Dermis blood vessel endothelial cell (primary cell): Measurements from ENCODE around the gene WBP1L. TPM values are rescaled to one million over a fixed set of nuclear protein-coding genes. Genes with fewer than 3 reads are reported as not detected.

Experiments used
- DNase-seq: peaks from one replicate; pipeline ENCODE4 v3.0.0; 2010
- total RNA-seq: library from RNA; depleted of rRNA; stranded (reverse); fragments of >200 nt; gene quantifications from 2 replicates; pipeline ENCODE4 v1.2.3, GENCODE V29; 2014

The WBP1L gene
- total RNA-seq, 1 donor from 2014 or later: 73.9 TPM

DNA sequence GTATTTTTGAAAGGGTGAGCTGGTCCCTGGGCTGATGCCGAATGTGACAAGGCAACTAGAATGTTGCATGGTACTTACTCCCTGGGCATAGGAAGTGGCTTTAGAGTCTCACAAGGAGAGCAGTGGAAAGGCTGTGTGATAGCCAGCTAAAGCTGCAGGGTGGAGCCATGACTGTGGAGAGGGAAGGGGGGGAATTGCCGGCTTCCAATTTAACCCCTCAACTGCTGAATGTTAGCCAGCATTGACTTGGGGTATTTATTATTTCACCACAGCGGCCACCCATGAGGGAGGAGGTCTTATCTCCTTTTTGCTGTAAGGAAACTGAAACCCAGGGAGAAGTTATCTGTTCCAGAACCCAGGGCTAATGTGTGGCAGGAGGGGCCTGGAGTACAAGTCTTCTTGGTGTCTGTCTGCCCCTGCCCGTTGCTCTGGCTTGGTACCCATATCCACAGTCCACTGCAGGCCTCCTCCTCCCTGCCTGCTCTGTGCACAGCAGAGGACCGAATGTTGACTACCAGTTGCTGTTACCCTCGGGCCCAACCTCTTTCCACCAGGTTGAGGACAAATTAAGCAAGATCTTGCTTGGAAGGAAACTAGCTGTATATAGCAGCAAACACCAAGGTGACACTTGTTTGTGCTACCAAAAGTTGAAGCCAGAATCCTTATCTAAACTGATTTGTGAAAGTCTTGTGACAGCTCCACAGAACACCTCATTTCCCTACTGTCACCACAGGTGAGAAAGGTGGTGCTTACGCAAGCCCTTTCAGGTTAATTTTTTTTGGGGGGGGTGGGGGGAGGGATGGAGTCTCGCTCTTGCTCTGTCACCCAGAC, 37.6 kb downstream of the WBP1L start:
- peak; percentile 45 for DNase-seq

- DNase-seq: peak; percentile 78
These were observed 38.3 kb downstream of the WBP1L start for GRCh38 chr10:102781921-102782557.

DNA sequence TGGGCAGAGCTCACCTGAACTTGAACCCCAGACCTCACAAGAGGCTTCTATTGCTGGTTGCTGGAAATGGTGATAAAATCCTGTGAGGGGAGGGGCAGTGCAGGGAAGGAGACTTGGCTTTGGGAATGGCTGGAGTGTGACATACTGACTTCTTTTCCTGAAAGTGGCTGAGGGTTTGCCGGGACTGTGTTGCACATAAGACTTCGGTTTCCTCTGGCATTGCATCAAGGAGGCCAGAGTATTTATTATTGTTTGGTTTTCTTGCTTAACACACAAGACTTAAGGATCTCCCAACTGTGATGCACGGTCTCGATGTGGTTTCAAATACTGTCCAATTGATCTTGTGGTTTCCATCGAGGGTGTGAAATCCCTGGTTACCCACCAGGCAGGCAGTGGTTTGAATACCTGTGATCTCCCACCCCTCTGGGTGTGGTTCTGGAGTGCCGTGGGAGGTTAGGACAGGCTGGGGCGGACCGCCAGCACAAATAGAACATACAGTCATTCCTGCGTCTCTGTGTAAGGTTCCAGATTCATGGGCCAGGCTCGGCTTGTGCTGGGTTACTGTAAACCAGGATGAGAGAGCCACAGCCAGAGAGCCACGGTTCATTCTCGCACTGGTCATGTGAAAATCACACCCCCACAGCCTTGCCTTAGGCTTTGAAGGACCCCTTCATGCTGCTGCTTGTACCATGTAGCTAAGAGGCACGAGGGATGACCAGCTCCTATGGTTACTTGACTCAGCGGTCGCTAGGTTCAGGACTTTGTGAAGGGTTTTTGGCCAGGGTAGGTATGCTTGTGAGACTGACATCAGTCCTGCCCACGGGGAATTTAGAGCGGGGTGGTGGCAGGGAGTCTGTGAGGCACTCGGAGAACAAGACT, 39.2 kb downstream of the WBP1L start:
- DNase-seq: peak; percentile 84

- DNase-seq: no peak
These were observed 39.8 kb downstream of the WBP1L start for GRCh38 chr10:102783568-102783967.

DNA sequence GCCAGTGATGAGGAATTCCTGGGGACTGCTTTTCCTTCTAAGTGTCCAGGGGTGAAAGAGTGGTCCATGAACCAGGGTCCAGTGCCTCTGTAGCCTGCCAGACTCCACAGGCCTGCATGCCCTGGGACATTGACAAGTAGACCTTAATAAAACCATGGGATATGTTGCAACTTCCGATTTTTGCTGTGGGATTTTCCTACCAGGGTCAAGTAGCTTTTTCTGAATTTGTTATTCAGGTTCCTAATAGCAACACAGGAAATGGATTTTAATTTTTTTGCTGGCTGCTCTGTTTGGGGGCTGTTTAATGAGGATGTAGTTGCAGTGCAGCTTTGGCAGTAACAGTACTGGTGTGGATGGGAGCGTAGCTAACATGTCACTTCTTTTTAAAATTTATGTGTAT, 42.1 kb downstream of the WBP1L start:
- peak; percentile 94 for DNase-seq

DNA sequence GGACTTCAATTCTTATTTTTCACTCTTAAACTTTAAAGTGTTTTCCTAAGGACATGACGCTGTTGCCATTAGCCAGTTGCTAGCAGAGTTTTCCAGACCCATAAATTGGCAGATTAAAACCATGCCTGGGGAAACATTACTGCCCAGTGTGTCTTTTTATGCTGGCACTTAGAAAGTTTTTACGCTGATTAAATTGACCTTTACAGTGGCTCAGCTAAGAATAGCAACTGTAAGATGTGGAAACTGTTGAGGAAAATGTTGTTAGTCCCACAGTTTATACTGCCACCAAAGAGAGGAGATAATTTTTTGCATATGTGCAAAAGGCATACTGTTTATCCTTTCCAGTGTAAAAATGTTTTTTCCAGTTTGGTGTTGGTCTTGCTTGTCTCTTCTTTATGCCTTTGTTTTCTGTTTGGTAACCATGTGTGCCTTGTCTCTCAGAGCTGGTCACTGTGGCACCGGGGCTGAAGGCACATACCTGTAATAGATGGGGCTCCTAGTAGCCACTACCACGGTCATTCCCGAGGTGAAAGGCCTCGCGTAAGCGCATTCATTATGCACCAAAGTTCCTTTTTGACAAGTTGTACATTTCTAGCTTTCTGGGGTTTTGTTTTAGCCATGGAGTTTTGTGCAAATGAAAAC, 48.1 kb downstream of the WBP1L start:
- no peak for DNase-seq

DNA sequence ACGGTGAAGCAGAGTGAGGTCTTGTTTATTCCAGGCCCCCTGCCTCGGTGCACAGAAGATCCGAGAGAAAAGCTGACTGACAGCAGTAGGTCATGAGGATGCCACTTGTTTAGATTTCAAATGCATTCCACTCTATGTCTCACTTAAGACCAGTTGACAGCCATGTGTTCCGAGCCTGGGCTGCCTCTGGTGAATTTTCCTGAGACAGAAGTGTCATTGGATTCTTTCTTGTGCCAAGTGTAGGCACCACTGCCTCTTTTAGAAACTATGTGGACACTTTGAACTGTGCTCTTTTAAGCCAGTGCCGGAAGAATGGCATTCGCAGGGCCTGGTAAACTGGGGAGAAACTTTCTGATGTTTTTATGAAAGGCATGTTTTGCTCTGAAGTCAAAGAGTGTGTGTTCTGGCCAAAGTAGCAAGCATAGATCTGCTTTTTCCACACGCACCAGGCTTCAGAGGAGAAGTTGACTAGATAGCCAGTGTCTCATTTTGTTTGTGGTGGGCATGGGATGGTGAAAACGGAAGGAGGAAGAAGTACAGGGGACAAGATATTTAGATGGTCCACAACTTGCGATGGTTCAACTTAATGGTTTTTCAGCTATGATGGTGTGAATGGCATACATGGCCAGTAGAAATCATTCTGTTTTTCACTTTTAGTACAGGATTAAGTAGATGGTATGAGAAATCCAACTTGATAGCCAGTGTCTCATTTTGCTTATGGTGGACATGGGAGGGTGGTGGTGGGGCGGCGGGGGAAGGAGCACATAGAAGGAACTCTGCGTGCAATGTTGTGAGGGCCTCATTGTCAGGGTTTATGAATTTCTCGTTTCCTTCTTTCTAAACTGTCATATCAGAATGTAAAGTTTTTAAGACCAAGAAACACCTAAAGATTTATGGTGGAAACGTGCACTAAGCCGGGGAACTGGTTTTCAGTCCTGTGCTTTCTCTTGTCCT, 52.0 kb downstream of the WBP1L start:
- DNase-seq: no peak

DNA sequence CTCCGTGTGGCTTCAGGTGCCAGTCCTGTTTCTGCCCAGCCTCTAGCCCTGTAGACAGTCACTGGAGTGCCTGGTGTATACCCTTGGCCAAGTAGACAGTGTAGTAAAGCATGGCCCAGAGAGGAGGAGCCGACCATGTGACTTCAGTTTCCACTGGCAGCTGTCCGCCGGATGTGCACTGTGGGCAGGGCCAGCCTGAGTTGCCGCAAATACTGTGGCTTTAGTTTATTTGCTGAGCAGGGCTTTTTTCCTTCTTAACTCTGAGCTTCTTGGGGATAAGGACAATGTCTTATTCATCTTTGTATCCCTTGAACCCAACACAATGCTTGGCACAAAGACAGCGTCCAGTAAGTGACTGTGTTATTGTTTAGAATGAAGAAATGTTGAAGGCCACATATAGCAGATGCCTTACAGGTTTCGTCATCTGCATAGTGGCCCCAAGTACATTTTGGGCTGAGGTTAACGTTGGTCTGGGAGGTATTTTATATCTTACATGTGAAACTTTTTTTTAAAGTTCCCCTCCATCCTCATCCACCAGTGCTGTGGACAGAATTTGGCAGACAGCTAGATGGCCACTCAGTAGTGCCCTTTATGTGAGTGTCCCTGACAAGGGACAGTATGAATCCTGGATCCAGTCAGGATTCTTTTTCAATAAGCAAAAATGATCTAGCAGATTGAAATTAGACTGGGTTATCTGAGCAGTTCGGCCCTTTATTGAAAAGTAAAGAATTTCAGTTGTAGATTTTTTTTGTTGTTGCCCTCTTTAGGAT, 52.8 kb downstream of the WBP1L start:
- peak; percentile 85 for DNase-seq

DNA sequence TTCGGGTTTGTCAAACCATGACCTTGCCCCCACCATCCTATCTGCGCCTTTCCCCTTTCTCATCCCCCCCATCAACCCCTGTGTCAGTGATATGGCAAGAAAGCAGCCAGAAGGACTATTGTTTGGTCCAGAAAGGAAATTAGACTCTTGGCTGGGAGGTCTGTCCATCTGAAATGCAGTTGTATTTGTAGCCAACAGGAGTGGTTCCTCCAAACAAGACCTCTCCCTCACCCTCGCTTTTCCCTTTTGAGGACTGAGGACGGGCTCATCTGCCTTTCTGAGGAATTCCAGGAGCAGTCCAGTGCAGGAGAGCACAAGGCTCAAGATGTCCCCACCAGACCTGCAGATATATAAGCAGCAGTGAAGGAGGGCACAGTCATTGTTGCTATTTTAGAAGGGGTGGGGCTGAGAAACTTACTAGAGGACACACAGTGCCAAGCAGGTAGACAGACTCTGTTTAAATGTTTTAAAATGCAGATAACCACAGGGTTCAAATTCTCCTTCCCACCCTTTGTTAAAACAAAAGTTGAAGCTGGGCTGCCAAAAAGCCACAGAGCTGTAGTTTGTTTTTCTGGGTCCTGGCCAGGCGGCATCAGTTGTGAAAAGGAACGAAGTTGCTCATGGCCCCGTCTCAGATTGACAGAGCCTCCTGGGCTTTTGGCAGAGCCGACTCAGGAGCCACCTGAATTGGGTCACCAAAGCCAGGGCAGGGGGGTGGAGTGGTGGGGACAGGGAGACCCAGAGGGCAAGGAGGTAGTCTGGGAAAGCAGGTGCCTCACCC, 56.1 kb downstream of the WBP1L start:
- DNase-seq: peak; percentile 55

DNA sequence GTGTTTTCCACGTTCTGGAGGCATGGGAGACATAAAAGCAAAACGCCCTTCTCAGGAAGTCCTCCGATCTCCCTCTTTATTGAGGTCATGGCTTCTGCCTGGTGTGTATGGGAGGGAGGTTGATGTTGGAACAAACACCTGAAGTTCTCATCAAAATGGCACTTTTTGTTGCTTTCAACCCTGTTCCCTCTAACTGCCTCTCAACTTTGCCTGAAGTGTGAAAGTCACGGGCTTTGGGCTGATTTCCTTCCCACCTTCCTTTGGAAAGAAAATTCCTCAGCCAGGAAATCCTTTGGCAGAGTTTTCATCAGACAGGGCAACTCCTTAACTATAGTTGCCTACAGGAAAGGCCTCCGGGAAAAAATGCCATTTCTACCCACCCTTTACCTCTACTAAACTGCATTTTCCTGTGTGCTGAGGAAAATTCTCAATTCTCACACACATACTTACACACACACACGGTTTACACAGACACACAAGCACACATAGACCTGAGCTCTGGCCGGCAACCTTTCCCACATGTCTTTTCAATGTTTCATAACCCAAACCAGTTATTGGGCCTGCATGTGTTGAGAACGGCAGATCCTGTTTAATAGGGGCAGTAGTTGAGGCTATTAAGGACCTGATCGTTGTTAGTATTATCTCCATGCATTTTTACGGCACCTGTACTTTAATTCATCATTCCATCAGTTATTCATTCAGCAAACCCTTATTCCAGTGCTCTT, 57.0 kb downstream of the WBP1L start:
- peak; percentile 71 for DNase-seq

DNA sequence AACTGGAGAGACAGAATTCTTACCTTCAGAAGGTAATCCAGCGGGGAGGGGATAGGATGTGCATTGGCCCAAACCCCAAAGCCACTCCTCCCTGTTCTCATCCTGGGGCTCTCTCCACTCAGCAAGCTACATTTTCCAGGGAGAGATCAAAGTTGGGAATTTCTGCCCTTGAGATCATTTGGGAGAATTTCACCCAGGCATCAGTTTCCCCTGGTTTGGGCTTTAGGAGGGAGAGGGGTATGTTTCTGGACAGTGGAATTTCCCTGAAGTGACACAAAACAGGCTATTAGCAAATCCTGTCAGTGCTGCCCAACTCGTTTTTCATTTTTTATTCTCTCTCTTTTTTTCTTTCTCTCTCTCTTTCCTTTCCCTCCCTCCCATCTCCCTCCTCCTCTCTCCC, 57.7 kb downstream of the WBP1L start:
- DNase-seq: peak; percentile 30

DNA sequence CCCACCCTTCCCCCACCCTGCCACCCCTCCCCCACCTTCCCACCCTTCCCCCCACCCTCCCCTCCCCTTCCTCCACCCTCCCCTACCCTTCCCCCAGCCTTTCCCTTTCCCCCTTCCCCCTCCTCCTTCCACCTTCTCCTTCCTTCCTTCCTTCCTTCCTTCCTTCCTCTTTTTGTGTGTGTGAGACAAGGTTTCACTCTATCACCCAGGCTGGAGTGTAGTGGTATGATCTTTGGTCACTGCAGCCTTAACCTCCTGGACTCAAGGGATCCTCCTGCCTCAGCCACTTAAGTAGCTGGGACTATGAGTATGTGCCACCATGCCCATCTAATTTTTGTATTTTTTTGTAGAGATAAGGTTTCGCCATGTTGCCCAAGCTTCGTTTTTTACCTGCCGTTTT, 58.2 kb downstream of the WBP1L start:
- no peak for DNase-seq

- DNase-seq: peak; percentile 99
These were observed 59.3 kb downstream of the WBP1L start for GRCh38 chr10:102802920-102803534.

DNA sequence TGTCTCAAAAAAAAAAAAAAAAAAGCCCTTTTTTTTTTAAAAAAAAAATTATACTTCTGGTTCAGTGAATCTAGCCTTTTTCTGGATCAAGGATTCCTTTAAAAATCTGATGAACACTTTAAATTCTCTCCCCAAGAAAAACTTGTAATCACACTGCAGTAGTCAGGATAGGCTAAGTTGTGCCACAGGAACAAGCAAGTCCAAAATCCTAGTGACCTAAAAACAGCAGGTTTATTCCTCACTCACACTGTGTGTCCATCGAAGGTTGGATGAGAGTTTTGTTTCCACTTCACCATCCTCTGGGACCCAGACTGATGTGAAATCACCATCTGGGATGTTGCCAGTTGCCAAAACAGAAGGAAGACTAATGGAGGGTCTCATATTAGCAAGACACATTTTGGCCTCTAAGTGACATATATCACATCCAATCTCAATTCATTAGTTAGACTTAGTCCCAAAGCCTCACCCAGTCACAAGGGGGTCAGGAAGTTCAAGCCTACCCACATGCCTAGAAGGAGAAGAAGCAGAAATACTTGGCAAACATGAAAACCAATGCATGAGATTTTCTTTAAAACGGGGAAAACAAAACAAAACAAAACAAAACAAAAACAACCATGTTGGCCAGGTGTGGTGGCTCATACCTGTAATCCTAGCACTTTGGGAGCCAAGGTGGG, 60.8 kb downstream of the WBP1L start:
- no peak for DNase-seq

DNA sequence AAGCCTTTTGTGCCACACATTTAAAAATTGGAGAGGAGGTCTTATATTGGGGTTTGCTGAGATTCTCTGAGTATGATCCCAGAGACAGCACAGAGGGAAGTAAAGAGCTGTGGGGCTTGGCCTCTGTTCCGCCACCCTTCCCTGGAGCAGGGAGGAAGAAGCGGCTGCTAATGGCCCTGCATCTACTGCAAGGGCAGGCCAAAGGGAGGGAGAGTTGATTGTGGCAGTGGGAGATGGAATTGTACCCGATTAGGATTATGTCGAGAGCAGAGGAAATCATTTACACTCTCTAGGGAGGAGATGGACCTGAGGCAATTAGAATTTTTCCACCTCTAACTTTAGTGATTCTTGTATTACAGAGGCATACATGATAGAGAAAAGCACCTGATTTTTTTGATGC, 64.6 kb downstream of the WBP1L start:
- DNase-seq: no peak

DNA sequence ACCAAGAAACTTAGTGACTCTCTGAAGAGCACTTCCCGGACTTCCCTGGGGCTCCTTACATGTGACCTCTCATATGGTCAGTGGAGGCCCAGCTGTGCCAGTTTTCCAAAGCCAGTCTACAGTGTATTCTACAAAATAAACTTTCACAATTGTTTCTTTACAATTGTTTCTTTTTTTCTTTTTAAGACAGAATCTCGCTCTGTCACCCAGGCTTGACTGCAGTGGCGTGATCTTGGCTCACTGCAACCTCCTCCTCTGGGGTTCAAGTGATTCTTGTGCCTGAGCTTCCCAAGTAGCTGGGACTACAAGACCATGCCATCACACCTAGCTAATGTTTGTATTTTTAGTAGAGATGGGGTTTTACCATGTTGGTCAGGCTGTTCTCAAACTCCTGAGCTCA, 67.6 kb downstream of the WBP1L start:
- DNase-seq: no peak

- DNase-seq: no peak
These were observed 68.6 kb downstream of the WBP1L start for GRCh38 chr10:102812231-102812876.
